WTC11 (cell line): Measurements from ENCODE around the gene SERPINE2. TPM values are rescaled to one million over a fixed set of nuclear protein-coding genes. Genes with fewer than 3 reads are reported as not detected.

ENCODE experiments used
- ATAC-seq: fragments of 200-7000 bp; cut with Tn5 transposase; 2 replicates; pipeline ENCODE4 v1.10.0; 2021; ENCODE audit warnings: mild to moderate bottlenecking, moderate library complexity
- CTCF ChIA-PET: fragments of 300-600 bp; sonication (Branson Sonifier 250); formaldehyde crosslinking; loops from one replicate; lab custom pipeline; 2021; ENCODE audit warnings: antibody characterized with exemption; lab: Charles Lee
- POLR2A ChIA-PET: fragments of 350-600 bp; sonication (Branson Sonifier 250); formaldehyde crosslinking; loops from one replicate; lab custom pipeline; 2021; ENCODE audit warnings: antibody characterized with exemption; lab: Charles Lee
- DNase-seq: peaks from one replicate; pipeline ENCODE4 v3.0.0; 2021; ENCODE audit warnings: low spot score
- H3K27ac Mint-ChIP-seq: 2 replicates; pipeline ENCODE4 v1.8.0; 2021; ENCODE audit warnings: mixed read lengths
- H3K27me3 Mint-ChIP-seq: 2 replicates; pipeline ENCODE4 v1.8.0; 2021; ENCODE audit warnings: low read depth, mild to moderate bottlenecking, moderate library complexity, mixed read lengths
- H3K36me3 Mint-ChIP-seq: 2 replicates; pipeline ENCODE4 v1.8.0; 2021; ENCODE audit warnings: mixed read lengths
- H3K4me1 Mint-ChIP-seq: 2 replicates; pipeline ENCODE4 v1.8.0; 2022; ENCODE audit warnings: mixed read lengths
- H3K4me3 Mint-ChIP-seq: 2 replicates; pipeline ENCODE4 v1.8.0; 2021; ENCODE audit warnings: mild to moderate bottlenecking, moderate library complexity, mixed read lengths
- H3K9me3 Mint-ChIP-seq: 2 replicates; pipeline ENCODE4 v1.8.0; 2021; ENCODE audit warnings: mixed read lengths
- EMX1 ChIP-seq: fragments of 250-450 bp; sonication (Bioruptor Pico); IDR thresholded peaks from 2 replicates; pipeline ENCODE4 v1.8.0; 2021; ENCODE audit warnings: mild to moderate bottlenecking
- HMGA2 ChIP-seq: fragments of 250-450 bp; sonication (Bioruptor Pico); IDR thresholded peaks from 2 replicates; pipeline ENCODE4 v1.4.0; 2021; ENCODE audit warnings: mild to moderate bottlenecking, moderate library complexity
- JAZF1 ChIP-seq: fragments of 250-450 bp; sonication (Bioruptor Pico); IDR thresholded peaks from 2 replicates; pipeline ENCODE4 v1.9.0; 2021; ENCODE audit warnings: moderate library complexity, mild to moderate bottlenecking, inconsistent platforms
- JUN ChIP-seq: sonication (generic); formaldehyde crosslinking; IDR thresholded peaks from 2 replicates; pipeline ENCODE4 v1.8.0; 2023; ENCODE audit warnings: mild to moderate bottlenecking, missing genetic modification reagents
- KAT7 ChIP-seq: sonication (generic); formaldehyde crosslinking; IDR thresholded peaks from 2 replicates; pipeline ENCODE4 v1.8.1; 2023; ENCODE audit warnings: missing genetic modification reagents, mild to moderate bottlenecking, borderline replicate concordance
- NFATC4 ChIP-seq: fragments of 250-450 bp; sonication (Bioruptor Pico); IDR thresholded peaks from 2 replicates; pipeline ENCODE4 v1.9.0; 2021; ENCODE audit warnings: mild to moderate bottlenecking
- SOX15 ChIP-seq: fragments of 250-450 bp; sonication (Bioruptor Pico); IDR thresholded peaks from 2 replicates; pipeline ENCODE4 v1.9.0; 2021; ENCODE audit warnings: mild to moderate bottlenecking
- SP1 ChIP-seq: sonication (generic); formaldehyde crosslinking; conservative IDR thresholded peaks from 2 replicates; pipeline ENCODE4 v1.8.1; 2022; ENCODE audit warnings: missing genetic modification reagents
- ZNF219 ChIP-seq: sonication (generic); formaldehyde crosslinking; IDR thresholded peaks from 2 replicates; pipeline ENCODE4 v1.8.0; 2023; ENCODE audit warnings: missing genetic modification reagents, mild to moderate bottlenecking, borderline replicate concordance
- ZNF232 ChIP-seq: sonication (generic); formaldehyde crosslinking; IDR thresholded peaks from 2 replicates; pipeline ENCODE4 v1.8.0; 2022; ENCODE audit warnings: mild to moderate bottlenecking, missing genetic modification reagents
- total RNA-seq: library from RNA; stranded (reverse); gene quantifications from 3 replicates; pipeline ENCODE4 v1.2.3, GENCODE V29; 2021
- TF ChIP-seq, protein P1 (sequence below): sonication (generic); formaldehyde crosslinking; IDR thresholded peaks from 2 replicates; pipeline ENCODE4 v1.8.0; 2022; ENCODE audit warnings: mild to moderate bottlenecking, missing genetic modification reagents
- TF ChIP-seq, protein P2 (sequence below): fragments of 250-450 bp; sonication (Bioruptor Pico); IDR thresholded peaks from 2 replicates; pipeline ENCODE4 v1.8.0; 2021; ENCODE audit warnings: mild to moderate bottlenecking
- TF ChIP-seq, protein P3 (sequence below): sonication (generic); formaldehyde crosslinking; IDR thresholded peaks from 2 replicates; pipeline ENCODE4 v1.8.1; 2022; ENCODE audit warnings: mild to moderate bottlenecking, missing genetic modification reagents, moderate library complexity, borderline replicate concordance
- TF ChIP-seq, protein P4 (sequence below): sonication (generic); formaldehyde crosslinking; IDR thresholded peaks from 2 replicates; pipeline ENCODE4 v1.8.1; 2023; ENCODE audit warnings: mild to moderate bottlenecking, missing genetic modification reagents, moderate library complexity
- TF ChIP-seq, protein P5 (sequence below): fragments of 250-450 bp; sonication (Bioruptor Pico); IDR thresholded peaks from 2 replicates; pipeline ENCODE4 v1.9.0; 2021; ENCODE audit warnings: moderate library complexity, mild to moderate bottlenecking, inconsistent platforms, borderline replicate concordance
- TF ChIP-seq, protein P6 (sequence below): sonication (generic); formaldehyde crosslinking; IDR thresholded peaks from 2 replicates; pipeline ENCODE4 v1.8.1; 2022; ENCODE audit warnings: low read depth, mild to moderate bottlenecking, moderate library complexity, missing genetic modification reagents, borderline replicate concordance
- TF ChIP-seq, protein P7 (sequence below): sonication (generic); formaldehyde crosslinking; IDR thresholded peaks from 2 replicates; pipeline ENCODE4 v1.8.0; 2023; ENCODE audit warnings: missing genetic modification reagents, mild to moderate bottlenecking, borderline replicate concordance
- TF ChIP-seq, protein P8 (sequence below): sonication (generic); formaldehyde crosslinking; IDR thresholded peaks from 2 replicates; pipeline ENCODE4 v1.8.1; 2023; ENCODE audit warnings: mild to moderate bottlenecking, missing genetic modification reagents, moderate library complexity
- TF ChIP-seq, protein P9 (sequence below): fragments of 250-450 bp; sonication (Bioruptor Pico); conservative IDR thresholded peaks from 2 replicates; pipeline ENCODE4 v1.9.0; 2021; ENCODE audit warnings: mild to moderate bottlenecking

SERPINE2 gene
- total RNA-seq, 1 experiment from 2014 or later: 60.4 TPM

DNA sequence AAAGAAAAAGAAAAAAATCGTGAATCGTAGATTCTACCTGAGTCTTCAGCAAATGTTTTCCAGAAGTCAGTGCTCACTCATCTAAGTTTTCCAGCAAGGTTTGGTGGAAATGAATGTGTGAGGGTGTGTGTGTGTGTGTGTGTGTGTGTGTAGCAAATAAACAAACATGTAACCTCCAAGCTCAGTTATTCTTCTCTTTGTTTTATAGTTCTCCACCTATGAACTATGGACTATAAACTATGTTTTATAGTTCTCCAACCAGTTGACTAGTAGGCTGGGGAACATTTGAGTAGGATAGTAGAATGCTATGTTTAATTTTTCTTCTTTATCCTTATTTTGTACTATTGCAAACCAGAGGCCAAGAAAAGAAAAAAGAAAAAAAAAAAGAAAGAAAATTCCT is 44.6 kb upstream of the SERPINE2 start (continued):
- no peak for TF ChIP-seq JAZF1
- TF ChIP-seq, protein P1, sequence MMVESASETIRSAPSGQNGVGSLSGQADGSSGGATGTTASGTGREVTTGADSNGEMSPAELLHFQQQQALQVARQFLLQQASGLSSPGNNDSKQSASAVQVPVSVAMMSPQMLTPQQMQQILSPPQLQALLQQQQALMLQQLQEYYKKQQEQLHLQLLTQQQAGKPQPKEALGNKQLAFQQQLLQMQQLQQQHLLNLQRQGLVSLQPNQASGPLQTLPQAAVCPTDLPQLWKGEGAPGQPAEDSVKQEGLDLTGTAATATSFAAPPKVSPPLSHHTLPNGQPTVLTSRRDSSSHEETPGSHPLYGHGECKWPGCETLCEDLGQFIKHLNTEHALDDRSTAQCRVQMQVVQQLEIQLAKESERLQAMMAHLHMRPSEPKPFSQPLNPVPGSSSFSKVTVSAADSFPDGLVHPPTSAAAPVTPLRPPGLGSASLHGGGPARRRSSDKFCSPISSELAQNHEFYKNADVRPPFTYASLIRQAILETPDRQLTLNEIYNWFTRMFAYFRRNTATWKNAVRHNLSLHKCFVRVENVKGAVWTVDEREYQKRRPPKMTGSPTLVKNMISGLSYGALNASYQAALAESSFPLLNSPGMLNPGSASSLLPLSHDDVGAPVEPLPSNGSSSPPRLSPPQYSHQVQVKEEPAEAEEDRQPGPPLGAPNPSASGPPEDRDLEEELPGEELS (CRISPR knock-in tag): no peak
- no peak for TF ChIP-seq SOX15 (CRISPR knock-in tag)
- no peak for TF ChIP-seq NFATC4 (CRISPR knock-in tag)
- TF ChIP-seq, protein P2, sequence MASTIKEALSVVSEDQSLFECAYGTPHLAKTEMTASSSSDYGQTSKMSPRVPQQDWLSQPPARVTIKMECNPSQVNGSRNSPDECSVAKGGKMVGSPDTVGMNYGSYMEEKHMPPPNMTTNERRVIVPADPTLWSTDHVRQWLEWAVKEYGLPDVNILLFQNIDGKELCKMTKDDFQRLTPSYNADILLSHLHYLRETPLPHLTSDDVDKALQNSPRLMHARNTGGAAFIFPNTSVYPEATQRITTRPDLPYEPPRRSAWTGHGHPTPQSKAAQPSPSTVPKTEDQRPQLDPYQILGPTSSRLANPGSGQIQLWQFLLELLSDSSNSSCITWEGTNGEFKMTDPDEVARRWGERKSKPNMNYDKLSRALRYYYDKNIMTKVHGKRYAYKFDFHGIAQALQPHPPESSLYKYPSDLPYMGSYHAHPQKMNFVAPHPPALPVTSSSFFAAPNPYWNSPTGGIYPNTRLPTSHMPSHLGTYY (CRISPR knock-in tag): no peak

DNA sequence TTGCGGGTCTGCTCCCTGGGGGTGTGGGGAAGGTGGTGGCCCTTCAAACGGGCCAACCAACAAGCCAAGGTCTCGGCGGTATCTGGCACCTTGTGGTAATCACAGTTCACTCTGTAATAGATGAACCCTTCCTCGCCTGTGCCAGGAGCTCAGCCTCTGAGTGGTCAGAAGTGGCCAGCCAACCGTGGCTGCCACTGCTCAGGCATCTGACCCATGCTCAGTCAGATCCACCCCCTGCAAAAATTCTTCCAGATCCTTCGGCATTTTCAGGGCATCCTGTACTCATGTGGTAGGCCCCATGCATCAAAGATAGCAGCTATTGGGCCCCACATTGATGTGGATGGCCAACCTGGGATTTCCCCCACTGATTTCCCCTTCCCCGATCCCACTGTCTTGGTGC is 39.6 kb upstream of the SERPINE2 start:
- no peak for TF ChIP-seq EMX1 (CRISPR knock-in tag)
- TF ChIP-seq, protein P3, sequence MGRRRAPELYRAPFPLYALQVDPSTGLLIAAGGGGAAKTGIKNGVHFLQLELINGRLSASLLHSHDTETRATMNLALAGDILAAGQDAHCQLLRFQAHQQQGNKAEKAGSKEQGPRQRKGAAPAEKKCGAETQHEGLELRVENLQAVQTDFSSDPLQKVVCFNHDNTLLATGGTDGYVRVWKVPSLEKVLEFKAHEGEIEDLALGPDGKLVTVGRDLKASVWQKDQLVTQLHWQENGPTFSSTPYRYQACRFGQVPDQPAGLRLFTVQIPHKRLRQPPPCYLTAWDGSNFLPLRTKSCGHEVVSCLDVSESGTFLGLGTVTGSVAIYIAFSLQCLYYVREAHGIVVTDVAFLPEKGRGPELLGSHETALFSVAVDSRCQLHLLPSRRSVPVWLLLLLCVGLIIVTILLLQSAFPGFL (CRISPR knock-in tag): no peak
- TF ChIP-seq, protein P4, sequence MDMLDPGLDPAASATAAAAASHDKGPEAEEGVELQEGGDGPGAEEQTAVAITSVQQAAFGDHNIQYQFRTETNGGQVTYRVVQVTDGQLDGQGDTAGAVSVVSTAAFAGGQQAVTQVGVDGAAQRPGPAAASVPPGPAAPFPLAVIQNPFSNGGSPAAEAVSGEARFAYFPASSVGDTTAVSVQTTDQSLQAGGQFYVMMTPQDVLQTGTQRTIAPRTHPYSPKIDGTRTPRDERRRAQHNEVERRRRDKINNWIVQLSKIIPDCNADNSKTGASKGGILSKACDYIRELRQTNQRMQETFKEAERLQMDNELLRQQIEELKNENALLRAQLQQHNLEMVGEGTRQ (CRISPR knock-in tag): no peak
- TF ChIP-seq KAT7 (CRISPR knock-in tag): no peak
- TF ChIP-seq, protein P5, sequence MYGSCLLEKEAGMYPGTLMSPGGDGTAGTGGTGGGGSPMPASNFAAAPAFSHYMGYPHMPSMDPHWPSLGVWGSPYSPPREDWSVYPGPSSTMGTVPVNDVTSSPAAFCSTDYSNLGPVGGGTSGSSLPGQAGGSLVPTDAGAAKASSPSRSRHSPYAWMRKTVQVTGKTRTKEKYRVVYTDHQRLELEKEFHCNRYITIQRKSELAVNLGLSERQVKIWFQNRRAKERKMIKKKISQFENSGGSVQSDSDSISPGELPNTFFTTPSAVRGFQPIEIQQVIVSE (CRISPR knock-in tag): no peak
- TF ChIP-seq, protein P6, sequence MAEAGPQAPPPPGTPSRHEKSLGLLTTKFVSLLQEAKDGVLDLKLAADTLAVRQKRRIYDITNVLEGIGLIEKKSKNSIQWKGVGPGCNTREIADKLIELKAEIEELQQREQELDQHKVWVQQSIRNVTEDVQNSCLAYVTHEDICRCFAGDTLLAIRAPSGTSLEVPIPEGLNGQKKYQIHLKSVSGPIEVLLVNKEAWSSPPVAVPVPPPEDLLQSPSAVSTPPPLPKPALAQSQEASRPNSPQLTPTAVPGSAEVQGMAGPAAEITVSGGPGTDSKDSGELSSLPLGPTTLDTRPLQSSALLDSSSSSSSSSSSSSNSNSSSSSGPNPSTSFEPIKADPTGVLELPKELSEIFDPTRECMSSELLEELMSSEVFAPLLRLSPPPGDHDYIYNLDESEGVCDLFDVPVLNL (CRISPR knock-in tag): no peak
- TF ChIP-seq, protein P7, sequence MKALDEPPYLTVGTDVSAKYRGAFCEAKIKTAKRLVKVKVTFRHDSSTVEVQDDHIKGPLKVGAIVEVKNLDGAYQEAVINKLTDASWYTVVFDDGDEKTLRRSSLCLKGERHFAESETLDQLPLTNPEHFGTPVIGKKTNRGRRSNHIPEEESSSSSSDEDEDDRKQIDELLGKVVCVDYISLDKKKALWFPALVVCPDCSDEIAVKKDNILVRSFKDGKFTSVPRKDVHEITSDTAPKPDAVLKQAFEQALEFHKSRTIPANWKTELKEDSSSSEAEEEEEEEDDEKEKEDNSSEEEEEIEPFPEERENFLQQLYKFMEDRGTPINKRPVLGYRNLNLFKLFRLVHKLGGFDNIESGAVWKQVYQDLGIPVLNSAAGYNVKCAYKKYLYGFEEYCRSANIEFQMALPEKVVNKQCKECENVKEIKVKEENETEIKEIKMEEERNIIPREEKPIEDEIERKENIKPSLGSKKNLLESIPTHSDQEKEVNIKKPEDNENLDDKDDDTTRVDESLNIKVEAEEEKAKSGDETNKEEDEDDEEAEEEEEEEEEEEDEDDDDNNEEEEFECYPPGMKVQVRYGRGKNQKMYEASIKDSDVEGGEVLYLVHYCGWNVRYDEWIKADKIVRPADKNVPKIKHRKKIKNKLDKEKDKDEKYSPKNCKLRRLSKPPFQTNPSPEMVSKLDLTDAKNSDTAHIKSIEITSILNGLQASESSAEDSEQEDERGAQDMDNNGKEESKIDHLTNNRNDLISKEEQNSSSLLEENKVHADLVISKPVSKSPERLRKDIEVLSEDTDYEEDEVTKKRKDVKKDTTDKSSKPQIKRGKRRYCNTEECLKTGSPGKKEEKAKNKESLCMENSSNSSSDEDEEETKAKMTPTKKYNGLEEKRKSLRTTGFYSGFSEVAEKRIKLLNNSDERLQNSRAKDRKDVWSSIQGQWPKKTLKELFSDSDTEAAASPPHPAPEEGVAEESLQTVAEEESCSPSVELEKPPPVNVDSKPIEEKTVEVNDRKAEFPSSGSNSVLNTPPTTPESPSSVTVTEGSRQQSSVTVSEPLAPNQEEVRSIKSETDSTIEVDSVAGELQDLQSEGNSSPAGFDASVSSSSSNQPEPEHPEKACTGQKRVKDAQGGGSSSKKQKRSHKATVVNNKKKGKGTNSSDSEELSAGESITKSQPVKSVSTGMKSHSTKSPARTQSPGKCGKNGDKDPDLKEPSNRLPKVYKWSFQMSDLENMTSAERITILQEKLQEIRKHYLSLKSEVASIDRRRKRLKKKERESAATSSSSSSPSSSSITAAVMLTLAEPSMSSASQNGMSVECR: no peak
- no peak for TF ChIP-seq HMGA2 (CRISPR knock-in tag)
- no peak for TF ChIP-seq JUN (CRISPR knock-in tag)
- TF ChIP-seq ZNF232: no peak
- TF ChIP-seq SOX15 (CRISPR knock-in tag): no peak
- no peak for TF ChIP-seq ZNF219
- no peak for TF ChIP-seq SP1
- TF ChIP-seq, protein P8, sequence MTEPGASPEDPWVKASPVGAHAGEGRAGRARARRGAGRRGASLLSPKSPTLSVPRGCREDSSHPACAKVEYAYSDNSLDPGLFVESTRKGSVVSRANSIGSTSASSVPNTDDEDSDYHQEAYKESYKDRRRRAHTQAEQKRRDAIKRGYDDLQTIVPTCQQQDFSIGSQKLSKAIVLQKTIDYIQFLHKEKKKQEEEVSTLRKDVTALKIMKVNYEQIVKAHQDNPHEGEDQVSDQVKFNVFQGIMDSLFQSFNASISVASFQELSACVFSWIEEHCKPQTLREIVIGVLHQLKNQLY (CRISPR knock-in tag): no peak
- TF ChIP-seq, protein P9, sequence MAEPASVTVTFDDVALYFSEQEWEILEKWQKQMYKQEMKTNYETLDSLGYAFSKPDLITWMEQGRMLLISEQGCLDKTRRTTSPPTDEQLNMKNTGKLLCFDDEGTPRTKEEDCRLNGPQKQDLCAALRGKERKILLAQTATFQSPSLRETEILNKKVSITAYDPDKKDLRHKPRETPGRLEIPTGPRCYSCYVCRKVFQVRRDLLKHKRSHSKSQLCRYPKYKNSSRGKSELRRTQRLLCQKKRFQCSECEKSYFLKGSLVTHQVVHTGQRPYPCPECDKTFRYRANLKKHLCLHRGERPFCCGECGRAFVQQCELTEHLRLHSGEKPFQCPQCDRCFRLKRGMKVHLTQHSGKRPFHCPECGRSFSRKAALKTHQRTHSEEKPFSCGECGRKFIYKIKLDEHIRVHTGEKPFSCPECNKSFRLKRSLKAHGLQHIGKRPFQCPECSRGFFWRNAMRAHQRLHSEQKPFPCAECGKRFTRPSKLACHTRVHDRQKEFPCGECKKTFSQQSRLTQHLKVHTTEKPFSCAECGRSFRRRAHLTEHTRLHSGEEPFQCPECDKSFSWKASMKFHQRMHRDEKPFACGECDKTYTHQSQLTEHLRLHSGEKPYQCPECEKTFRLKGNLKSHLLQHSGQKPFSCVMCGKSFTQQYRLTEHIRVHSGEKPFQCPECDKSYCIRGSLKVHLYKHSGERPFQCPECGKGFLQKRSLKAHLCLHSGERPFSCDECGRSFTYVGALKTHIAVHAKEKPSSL (CRISPR knock-in tag): no peak
- DNase-seq (no peak), ATAC-seq (no peak)
- Mint-ChIP-seq H3K4me1 (no peaks in the 10 kb centered on the region), H3K27ac (no peak overlapping the region), H3K36me3 (no peaks in the 10 kb centered on the region), H3K4me3 (no peak overlapping the region), H3K9me3 (peaks cover 8% of the 10 kb centered on the region; the same call in 1 of the 2 replicates), H3K27me3 (no peaks in the 10 kb centered on the region)
- POLR2A ChIA-PET: no interaction called here
- CTCF ChIA-PET: no interaction called here
